Measurements from ENCODE around the gene ACTRT3. TPM values are rescaled to one million over a fixed set of nuclear protein-coding genes. Genes with fewer than 3 reads are reported as not detected.
A peak's percentile ranks its signal among the peaks of the same experiment; 100 is the strongest.

ACTRT3 gene
- total RNA-seq, 1 donor from 2014 or later: 5.7 TPM

GRCh38 chr3:169813278-169813677 lies 43.9 kb upstream of the ACTRT3 start:
- Mint-ChIP-seq H3K27ac (ENCODE audit: unreplicated experiment) (peak overlapping the region; percentile 65), H3K4me1 (ENCODE audit: low read depth) (peaks cover 31% of the 10 kb centered on the region), H3K9me3 (ENCODE audit: low read depth) (peaks cover 13% of the 10 kb centered on the region), H3K27me3 (ENCODE audit: low read depth) (no peaks in the 10 kb centered on the region), H3K36me3 (ENCODE audit: low read depth) (peaks cover 3% of the 10 kb centered on the region), H3K4me3 (ENCODE audit: unreplicated experiment) (peak overlapping the region; percentile 80)
- TF ChIP-seq CTCF (IDR thresholded peaks at IDR 0.05): no peak
- no peak for DNase-seq (ENCODE audit: low spot score)

GRCh38 chr3:169812332-169813235 lies 43.2 kb upstream of the ACTRT3 start, which contains the start of the genes LRRC34 and LRRIQ4:
Gene LRRC34 (minus strand): TSS chr3:169812904. CDS start chr3:169812548, 356 bp downstream.
Gene LRRIQ4 (plus strand): TSS chr3:169812870. CDS start chr3:169821922, 9,052 bp downstream.
- TF ChIP-seq CTCF (IDR thresholded peaks at IDR 0.05): no peak
- Mint-ChIP-seq H3K27ac (ENCODE audit: unreplicated experiment) (peak within 1 kb of the TSS; percentile 80), H3K36me3 (ENCODE audit: low read depth) (peaks cover 4% of the 10 kb centered on the region), H3K27me3 (ENCODE audit: low read depth) (no peaks in the 10 kb centered on the region), H3K4me1 (ENCODE audit: low read depth) (peaks cover 24% of the 10 kb centered on the region), H3K9me3 (ENCODE audit: low read depth) (peaks cover 13% of the 10 kb centered on the region), H3K4me3 (ENCODE audit: unreplicated experiment) (peak within 1 kb of the TSS; percentile 80)
- no peak for DNase-seq (ENCODE audit: low spot score)

- H3K4me1 Mint-ChIP-seq (ENCODE audit: low read depth): peaks cover 22% of the 10 kb centered on the region
- no peak for DNase-seq (ENCODE audit: low spot score)
- TF ChIP-seq CTCF (IDR thresholded peaks at IDR 0.05): no peak
- H3K9me3 Mint-ChIP-seq (ENCODE audit: low read depth): peaks cover 11% of the 10 kb centered on the region
- peak overlapping the region; percentile 80 for H3K27ac Mint-ChIP-seq (ENCODE audit: unreplicated experiment)
- H3K4me3 Mint-ChIP-seq (ENCODE audit: unreplicated experiment): peak overlapping the region; percentile 80
- H3K27me3 Mint-ChIP-seq (ENCODE audit: low read depth): no peaks in the 10 kb centered on the region
- H3K36me3 Mint-ChIP-seq (ENCODE audit: low read depth): peaks cover 4% of the 10 kb centered on the region
These were observed 42.4 kb upstream of the ACTRT3 start for GRCh38 chr3:169811631-169812331.

- no peak overlapping the region for H3K4me3 Mint-ChIP-seq (ENCODE audit: unreplicated experiment)
- H3K27ac Mint-ChIP-seq (ENCODE audit: unreplicated experiment): no peak overlapping the region
- peaks cover 2% of the 10 kb centered on the region for H3K36me3 Mint-ChIP-seq (ENCODE audit: low read depth)
These were observed 40.0 kb upstream of the ACTRT3 start for GRCh38 chr3:169809230-169809795.

More at GRCh38 chr3:169809230-169809795, 40.0 kb upstream of the ACTRT3 start:
- H3K9me3 Mint-ChIP-seq (ENCODE audit: low read depth): no peaks in the 10 kb centered on the region
- no peak for TF ChIP-seq CTCF (IDR thresholded peaks at IDR 0.05)
- DNase-seq (ENCODE audit: low spot score): no peak
- peaks cover 22% of the 10 kb centered on the region for H3K4me1 Mint-ChIP-seq (ENCODE audit: low read depth)
- H3K27me3 Mint-ChIP-seq (ENCODE audit: low read depth): no peaks in the 10 kb centered on the region
